ENCODE results near the gene UCN2.

GRCh38 chr3:48538451-48538850 is 25.1 kb downstream of the UCN2 start:
- TF ChIP-seq CTCF (IDR thresholded peaks at IDR 0.05) (no peak), POLR2A (IDR thresholded peaks at IDR 0.05) (no peak)

Data from testis (tissue), 2 donors.